MM.1S (cell line): ENCODE results near the gene MBP.

ENCODE experiments used
- DNase-seq: peaks from one replicate; pipeline ENCODE4 v3.0.0-alpha.2; 2015
- H2AFZ ChIP-seq: fragments of 300-600 bp; sonication (generic); 2 replicates; pipeline ENCODE4 v1.6.0; 2016; ENCODE audit warnings: antibody characterized with exemption, low read length
- H3F3A ChIP-seq: fragments of 300-600 bp; sonication (generic); 2 replicates; pipeline ENCODE4 v1.6.1; 2016; ENCODE audit warnings: mild to moderate bottlenecking, antibody characterized with exemption, low read length, moderate library complexity, mixed read lengths; ENCODE audit not compliant: insufficient read depth
- H3K27ac ChIP-seq: fragments of 300-600 bp; sonication (generic); 2 replicates; pipeline ENCODE4 v1.5.1; 2016; ENCODE audit warnings: mild to moderate bottlenecking, low read length
- H3K27me3 ChIP-seq: fragments of 300-600 bp; sonication (generic); replicated peaks from 2 replicates; pipeline ENCODE4 v1.6.0; 2016; ENCODE audit warnings: low read length; ENCODE audit not compliant: insufficient read depth
- H3K36me3 ChIP-seq: fragments of 300-600 bp; sonication (generic); replicated peaks from 2 replicates; pipeline ENCODE4 v1.6.1; 2016; ENCODE audit warnings: mild to moderate bottlenecking, low read length, mixed read lengths; ENCODE audit not compliant: insufficient read depth
- H3K4me1 ChIP-seq: fragments of 300-600 bp; sonication (generic); 2 replicates; pipeline ENCODE4 v1.6.1; 2016; ENCODE audit warnings: low read length, mixed read lengths
- H3K4me2 ChIP-seq: fragments of 300-600 bp; sonication (generic); 2 replicates; pipeline ENCODE4 v1.6.0; 2016; ENCODE audit warnings: low read depth, low read length
- H3K4me3 ChIP-seq: fragments of 300-600 bp; sonication (generic); 2 replicates; pipeline ENCODE4 v1.5.1; 2016; ENCODE audit warnings: low read length, mixed read lengths
- H3K79me2 ChIP-seq: fragments of 300-600 bp; sonication (generic); 2 replicates; pipeline ENCODE4 v1.6.1; 2016; ENCODE audit warnings: mixed run types, low read length, mixed read lengths
- H3K9ac ChIP-seq: fragments of 300-600 bp; sonication (generic); 2 replicates; pipeline ENCODE4 v1.6.1; 2016; ENCODE audit warnings: low read length, mixed read lengths
- H3K9me2 ChIP-seq: fragments of 300-600 bp; sonication (generic); replicated peaks from 2 replicates; pipeline ENCODE4 v1.6.1; 2016; ENCODE audit warnings: mild to moderate bottlenecking, low read length, mixed read lengths; ENCODE audit not compliant: insufficient read depth
- H3K9me3 ChIP-seq: fragments of 300-600 bp; sonication (generic); replicated peaks from 2 replicates; pipeline ENCODE4 v1.6.1; 2016; ENCODE audit warnings: mild to moderate bottlenecking, low read length, mixed read lengths; ENCODE audit not compliant: insufficient read depth
- H4K20me1 ChIP-seq: fragments of 300-600 bp; sonication (generic); 2 replicates; pipeline ENCODE4 v1.6.1; 2016; ENCODE audit warnings: mild to moderate bottlenecking, low read length, moderate library complexity, mixed read lengths; ENCODE audit not compliant: insufficient read depth
- EZH2 ChIP-seq: fragments of 300-600 bp; sonication (generic); optimal IDR thresholded peaks from 2 replicates; pipeline ENCODE3; 2017; ENCODE audit warnings: low read depth, mild to moderate bottlenecking, antibody characterized with exemption, low read length, mixed read lengths
- EZH2phosphoT487 ChIP-seq: fragments of 300-600 bp; sonication (generic); IDR thresholded peaks from 2 replicates; pipeline ENCODE4 v1.6.1; 2018; ENCODE audit warnings: antibody characterized with exemption, low read length
- TF ChIP-seq, protein P1 (sequence below): fragments of 300-600 bp; sonication (generic); IDR thresholded peaks from 2 replicates; pipeline ENCODE4 v1.5.1; 2016; ENCODE audit warnings: antibody characterized with exemption, low read length, mixed read lengths

The MBP gene

DNA sequence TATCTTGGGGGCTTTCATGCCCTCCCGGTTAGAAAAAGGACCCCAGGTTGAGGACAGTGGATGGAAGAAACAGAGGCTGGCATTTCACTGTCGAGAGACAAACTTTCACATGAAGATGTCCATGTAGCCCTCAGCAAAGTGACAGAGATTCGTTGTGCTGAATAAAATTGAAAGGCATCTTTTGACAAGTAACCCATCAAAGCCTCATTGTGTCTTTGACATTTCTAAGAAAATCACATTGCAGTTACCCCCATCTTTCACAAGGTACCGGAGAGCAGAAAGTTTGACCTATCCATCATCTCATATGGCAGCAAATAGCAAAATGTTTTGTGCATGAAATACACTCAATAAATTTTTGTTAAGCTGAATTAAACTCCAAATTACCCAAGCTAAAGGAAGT lies 2.0 kb upstream of the MBP start:
- no peaks in the 10 kb centered on the region for H3K27me3 ChIP-seq
- no peaks in the 10 kb centered on the region for H3K9me2 ChIP-seq
- no peaks in the 10 kb centered on the region for H3K36me3 ChIP-seq
- no peak overlapping the region for H3K4me3 ChIP-seq
- no peak overlapping the region for H3K4me2 ChIP-seq
- H3K9me3 ChIP-seq: no peaks in the 10 kb centered on the region
- no peak overlapping the region for H2AFZ ChIP-seq
- no peaks in the 10 kb centered on the region for H4K20me1 ChIP-seq
- H3F3A ChIP-seq: no peaks in the 10 kb centered on the region
- H3K79me2 ChIP-seq: peaks cover 18% of the 10 kb centered on the region
- H3K9ac ChIP-seq: no peak overlapping the region
- TF ChIP-seq, protein P1, sequence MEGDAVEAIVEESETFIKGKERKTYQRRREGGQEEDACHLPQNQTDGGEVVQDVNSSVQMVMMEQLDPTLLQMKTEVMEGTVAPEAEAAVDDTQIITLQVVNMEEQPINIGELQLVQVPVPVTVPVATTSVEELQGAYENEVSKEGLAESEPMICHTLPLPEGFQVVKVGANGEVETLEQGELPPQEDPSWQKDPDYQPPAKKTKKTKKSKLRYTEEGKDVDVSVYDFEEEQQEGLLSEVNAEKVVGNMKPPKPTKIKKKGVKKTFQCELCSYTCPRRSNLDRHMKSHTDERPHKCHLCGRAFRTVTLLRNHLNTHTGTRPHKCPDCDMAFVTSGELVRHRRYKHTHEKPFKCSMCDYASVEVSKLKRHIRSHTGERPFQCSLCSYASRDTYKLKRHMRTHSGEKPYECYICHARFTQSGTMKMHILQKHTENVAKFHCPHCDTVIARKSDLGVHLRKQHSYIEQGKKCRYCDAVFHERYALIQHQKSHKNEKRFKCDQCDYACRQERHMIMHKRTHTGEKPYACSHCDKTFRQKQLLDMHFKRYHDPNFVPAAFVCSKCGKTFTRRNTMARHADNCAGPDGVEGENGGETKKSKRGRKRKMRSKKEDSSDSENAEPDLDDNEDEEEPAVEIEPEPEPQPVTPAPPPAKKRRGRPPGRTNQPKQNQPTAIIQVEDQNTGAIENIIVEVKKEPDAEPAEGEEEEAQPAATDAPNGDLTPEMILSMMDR: no peak
- no peak for TF ChIP-seq EZH2
- TF ChIP-seq EZH2phosphoT487: no peak
- no peak overlapping the region for H3K27ac ChIP-seq
- no peak for DNase-seq
- H3K4me1 ChIP-seq: no peaks in the 10 kb centered on the region

DNA sequence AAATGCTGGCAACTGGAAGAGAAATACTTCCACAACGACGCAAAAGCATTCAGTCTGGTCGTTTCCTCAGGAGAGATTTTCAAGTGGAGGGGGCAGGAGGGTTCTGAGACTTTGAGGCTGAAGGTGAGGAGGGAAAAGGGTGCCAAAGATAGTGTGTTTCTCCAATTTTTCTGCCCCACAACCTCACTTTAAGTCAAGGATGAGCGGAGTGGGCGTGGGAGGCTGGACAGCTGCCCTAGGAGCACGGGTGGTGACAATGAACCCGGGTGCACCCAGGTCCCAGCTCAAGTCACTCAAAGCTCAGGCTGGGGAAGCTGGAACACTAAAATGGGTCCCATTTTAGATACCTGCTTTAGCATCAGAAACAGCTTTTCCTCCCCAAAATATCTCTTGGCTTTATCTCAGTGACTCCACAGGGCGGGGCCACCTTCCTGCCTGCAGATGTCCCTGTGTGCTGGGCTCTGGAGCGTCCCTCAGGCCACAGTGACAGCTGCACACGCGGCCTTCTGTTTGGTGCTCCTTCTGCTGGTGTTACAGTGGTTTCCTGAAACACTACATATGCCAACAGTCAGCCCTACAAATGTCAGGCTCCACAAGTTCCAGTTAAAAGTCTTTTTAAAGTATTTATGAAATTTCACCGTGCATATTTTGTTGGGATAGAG lies 1.4 kb upstream of the MBP start:
- Histone ChIP-seq H3K9me2 (no peaks in the 10 kb centered on the region), H2AFZ (no peak overlapping the region), H3F3A (no peaks in the 10 kb centered on the region), H3K36me3 (no peaks in the 10 kb centered on the region), H3K27ac (no peak overlapping the region), H3K27me3 (no peaks in the 10 kb centered on the region), H4K20me1 (no peaks in the 10 kb centered on the region), H3K9me3 (no peaks in the 10 kb centered on the region), H3K4me2 (no peak overlapping the region), H3K4me3 (no peak overlapping the region), H3K4me1 (no peaks in the 10 kb centered on the region), H3K9ac (no peak overlapping the region), H3K79me2 (peaks cover 23% of the 10 kb centered on the region)
- DNase-seq: no peak
- TF ChIP-seq, protein P1: no peak
- TF ChIP-seq EZH2 (no peak), EZH2phosphoT487 (no peak)

GRCh38 chr18:77133051-77133834 lies 660 bp upstream of the MBP start:
- Histone ChIP-seq H3K4me2 (peak overlapping the region; percentile 41; the same call in 1 of the 2 replicates), H3K9me3 (no peaks in the 10 kb centered on the region), H3K9ac (peak overlapping the region; percentile 33; the same call in 1 of the 2 replicates), H3K27ac (no peak overlapping the region), H4K20me1 (no peaks in the 10 kb centered on the region), H3K9me2 (no peaks in the 10 kb centered on the region), H3K79me2 (peaks cover 31% of the 10 kb centered on the region), H3K36me3 (no peaks in the 10 kb centered on the region), H3K27me3 (no peaks in the 10 kb centered on the region), H3K4me3 (peak overlapping the region; percentile 42; the same call in 1 of the 2 replicates), H3F3A (no peaks in the 10 kb centered on the region), H3K4me1 (no peaks in the 10 kb centered on the region), H2AFZ (0 out of 2 replicates have a peak overlapping the region, but pooled peaks have one; percentile 31)
- DNase-seq: no peak
- TF ChIP-seq, protein P1: no peak
- no peak for TF ChIP-seq EZH2phosphoT487
- no peak for TF ChIP-seq EZH2
